HEK293T (cell line): ENCODE data around the gene ABCA4.

Experiments used
- ARNT ChIP-seq: fragments of 450-650 bp; IDR thresholded peaks from 2 replicates; pipeline ENCODE4 v1.6.1; 2017; ENCODE audit warnings: mild to moderate bottlenecking
- BHLHE40 ChIP-seq: fragments of 450-650 bp; IDR thresholded peaks from 2 replicates; pipeline ENCODE4 v1.6.1; 2016; ENCODE audit warnings: mild to moderate bottlenecking, moderate library complexity, borderline replicate concordance
- ELF4 ChIP-seq: fragments of 450-650 bp; IDR thresholded peaks from 2 replicates; pipeline ENCODE4 v1.6.1; 2017; ENCODE audit warnings: antibody characterized with exemption
- FOXA1 ChIP-seq: fragments of 450-650 bp; IDR thresholded peaks from 2 replicates; pipeline ENCODE4 v1.6.1; 2016; ENCODE audit warnings: mild to moderate bottlenecking
- FOXK2 ChIP-seq: fragments of 450-650 bp; IDR thresholded peaks from 2 replicates; pipeline ENCODE4 v1.6.1; 2016; ENCODE audit warnings: mild to moderate bottlenecking
- HDGF ChIP-seq: fragments of 450-650 bp; IDR thresholded peaks from 2 replicates; pipeline ENCODE4 v1.6.1; 2017; ENCODE audit warnings: antibody characterized with exemption, borderline replicate concordance
- LEF1 ChIP-seq: fragments of 450-650 bp; IDR thresholded peaks from 2 replicates; pipeline ENCODE4 v1.6.1; 2017; ENCODE audit warnings: mild to moderate bottlenecking, borderline replicate concordance
- NFRKB ChIP-seq: fragments of 450-650 bp; IDR thresholded peaks from 2 replicates; pipeline ENCODE4 v1.6.1; 2016; ENCODE audit warnings: mild to moderate bottlenecking, moderate library complexity
- PKNOX1 ChIP-seq: fragments of 450-650 bp; IDR thresholded peaks from 2 replicates; pipeline ENCODE4 v1.6.1; 2016
- SP1 ChIP-seq: fragments of 450-650 bp; IDR thresholded peaks from 2 replicates; pipeline ENCODE4 v1.6.1; 2017
- SUZ12 ChIP-seq: fragments of 450-650 bp; IDR thresholded peaks from 2 replicates; pipeline ENCODE4 v1.6.1; 2016; ENCODE audit warnings: mild to moderate bottlenecking
- TARDBP ChIP-seq: fragments of 450-650 bp; IDR thresholded peaks from 2 replicates; pipeline ENCODE4 v1.6.1; 2016
- ZNF384 ChIP-seq: fragments of 450-650 bp; IDR thresholded peaks from 2 replicates; pipeline ENCODE4 v1.6.1; 2016

GRCh38 chr1:94072840-94073522 lies 48.0 kb downstream of the ABCA4 start:
- TF ChIP-seq ELF4 (no peak), SUZ12 (no peak), TARDBP (no peak), ARNT (no peak), ZNF384 (no peak), PKNOX1 (no peak), HDGF (no peak), FOXA1 (no peak), FOXK2 (no peak), BHLHE40 (no peak), SP1 (no peak), LEF1 (no peak), NFRKB (no peak)
